T-cell (primary cell): ENCODE data around the gene ZSWIM8. TPM values are rescaled to one million over a fixed set of nuclear protein-coding genes. Genes with fewer than 3 reads are reported as not detected.

Experiments
- ATAC-seq, 4 experiments: fragments of 200-7000 bp in 3 of 4; fragments of 150-1000 bp in 1 of 4; cut with Tn5 transposase; replicated peaks in 1 of 4; 1 replicate in 3 of 4; 2 replicates in 1 of 4; pipeline ENCODE4 v1.10.0; 2021; ENCODE audit warnings: moderate library complexity in 3 of 4, mild to moderate bottlenecking in 2 of 4, moderate number of reproducible peaks in 1 of 4
- CTCF ChIA-PET, 2 donors: fragments of 300-600 bp; sonication (Branson Sonifier 250); formaldehyde crosslinking; loops; one replicate each; lab custom pipeline; 2022; ENCODE audit warnings: antibody characterized with exemption in 2 of 2; lab: Charles Lee
- POLR2A ChIA-PET, 2 donors: fragments of 300-600 bp; sonication (Branson Sonifier 250); formaldehyde crosslinking; loops; one replicate each; lab custom pipeline; 2022; ENCODE audit warnings: antibody characterized with exemption in 2 of 2; lab: Charles Lee
- DNase-seq, 35 experiments: peaks; one replicate each; pipeline versions ENCODE4 v3.0.0 to v3.0.0-alpha.2; 2013 to 2023
- H3K27ac ChIP-seq: one replicate; pipeline ENCODE4 v1.5.1; 2013; ENCODE audit warnings: low read length
- H3K27me3 ChIP-seq, 2 experiments: replicated peaks in 1 of 2; 1 replicate in 1 of 2; 2 replicates in 1 of 2; pipeline versions ENCODE4 v1.6.1 to v1.7.0; 2013; ENCODE audit warnings: low read length in 1 of 2, mixed read lengths in 1 of 2; ENCODE audit not compliant: control insufficient read depth in 2 of 2, insufficient read depth in 2 of 2; ENCODE audit errors: extremely low read depth in 1 of 2
- H3K36me3 ChIP-seq, 2 donors: 1 replicate in 1 of 2; 2 replicates in 1 of 2; pipeline versions ENCODE4 v1.6.1 to v1.7.0; 2013; ENCODE audit warnings: low read length in 1 of 2; ENCODE audit not compliant: control insufficient read depth in 2 of 2, insufficient read depth in 1 of 2; ENCODE audit errors: extremely low read depth in 1 of 2
- H3K4me1 ChIP-seq, 2 experiments: 1 replicate in 1 of 2; 2 replicates in 1 of 2; pipeline versions ENCODE4 v1.6.1 to v1.7.0; 2013; ENCODE audit warnings: low read length in 2 of 2, mixed read lengths in 1 of 2; ENCODE audit not compliant: insufficient read depth in 2 of 2, control insufficient read depth in 1 of 2; ENCODE audit errors: extremely low read depth in 1 of 2
- H3K4me3 ChIP-seq, 2 donors: 1 replicate in 1 of 2; 2 replicates in 1 of 2; pipeline versions ENCODE4 v1.5.1 to v1.7.0; 2013; ENCODE audit warnings: mild to moderate bottlenecking in 2 of 2, low read length in 1 of 2, moderate library complexity in 1 of 2; ENCODE audit not compliant: control insufficient read depth in 1 of 2; ENCODE audit errors: extremely low read depth in 1 of 2
- H3K9me3 ChIP-seq: 2 replicates; pipeline ENCODE4 v1.7.0; 2013
- H3K27ac Mint-ChIP-seq, 2 donors: one replicate each; pipeline ENCODE4 v1.8.0; 2020 to 2021; ENCODE audit warnings: mild to moderate bottlenecking in 2 of 2, mixed read lengths in 2 of 2
- H3K27me3 Mint-ChIP-seq, 2 donors: one replicate each; pipeline ENCODE4 v1.8.0; 2021 to 2022; ENCODE audit warnings: mixed read lengths in 2 of 2
- H3K36me3 Mint-ChIP-seq: one replicate; pipeline ENCODE4 v1.8.0; 2021; ENCODE audit warnings: mixed read lengths
- H3K4me1 Mint-ChIP-seq, 3 donors: one replicate each; pipeline ENCODE4 v1.8.0; 2020 to 2022; ENCODE audit warnings: mixed read lengths in 3 of 3, mild to moderate bottlenecking in 1 of 3
- H3K4me3 Mint-ChIP-seq, 3 donors: one replicate each; pipeline ENCODE4 v1.8.0; 2020 to 2022; ENCODE audit warnings: mild to moderate bottlenecking in 3 of 3, mixed read lengths in 3 of 3, moderate library complexity in 3 of 3
- H3K9me3 Mint-ChIP-seq, 3 donors: one replicate each; pipeline ENCODE4 v1.8.0; 2020 to 2022; ENCODE audit warnings: mixed read lengths in 3 of 3
- WGBS: methylation state at CpG from one replicate; pipeline ENCODE4 v1.1.5; 2013; ENCODE audit warnings: missing lambda C conversion rate; ENCODE audit not compliant: insufficient coverage; 5-methylcytosine and 5-hydroxymethylcytosine counted together
- total RNA-seq, 35 experiments: library from RNA in 6 of 35; stranded (reverse) in 6 of 35; fragments of 120-200 nt in 1 of 35; gene quantifications; one replicate each; pipeline versions ENCODE4 v1.2.1 to v1.2.4 and lab custom pipeline; 2013 to 2026

The ZSWIM8 gene
- total RNA-seq, 5 donors from 2014 or later (not counting 1 experiment from before 2014, with no cell fraction given), result 69.0 to 106 (median 90.8) TPM

GRCh38 chr10:73819081-73819480, 33.7 kb downstream of the ZSWIM8 start:
- no peak for DNase-seq
- WGBS, result 85% methylated on average over 5 of the region's 5 CpGs
- H3K4me1 Mint-ChIP-seq, result no peaks in the 10 kb centered on the region
- peaks cover 42% of the 10 kb centered on the region for H3K36me3 Mint-ChIP-seq
- H3K4me3 Mint-ChIP-seq, result no peak overlapping the region
- POLR2A ChIA-PET, result no interaction called here
- no peaks in the 10 kb centered on the region for H3K27me3 Mint-ChIP-seq
- Histone ChIP-seq H3K36me3 (peaks cover 21 to 72% of the 10 kb centered on the region in 2 donors), H3K4me3 (no peak overlapping the region), H3K27me3 (no peaks in the 10 kb centered on the region), H3K27ac (no peak overlapping the region), H3K4me1 (no peaks in the 10 kb centered on the region), H3K9me3 (no peaks in the 10 kb centered on the region)
- no peaks in the 10 kb centered on the region for H3K9me3 Mint-ChIP-seq
- CTCF ChIA-PET, result no interaction called here
- H3K27ac Mint-ChIP-seq, result peak overlapping the region in 1 of 2 donors; percentile 23
- no peak for ATAC-seq

DNA sequence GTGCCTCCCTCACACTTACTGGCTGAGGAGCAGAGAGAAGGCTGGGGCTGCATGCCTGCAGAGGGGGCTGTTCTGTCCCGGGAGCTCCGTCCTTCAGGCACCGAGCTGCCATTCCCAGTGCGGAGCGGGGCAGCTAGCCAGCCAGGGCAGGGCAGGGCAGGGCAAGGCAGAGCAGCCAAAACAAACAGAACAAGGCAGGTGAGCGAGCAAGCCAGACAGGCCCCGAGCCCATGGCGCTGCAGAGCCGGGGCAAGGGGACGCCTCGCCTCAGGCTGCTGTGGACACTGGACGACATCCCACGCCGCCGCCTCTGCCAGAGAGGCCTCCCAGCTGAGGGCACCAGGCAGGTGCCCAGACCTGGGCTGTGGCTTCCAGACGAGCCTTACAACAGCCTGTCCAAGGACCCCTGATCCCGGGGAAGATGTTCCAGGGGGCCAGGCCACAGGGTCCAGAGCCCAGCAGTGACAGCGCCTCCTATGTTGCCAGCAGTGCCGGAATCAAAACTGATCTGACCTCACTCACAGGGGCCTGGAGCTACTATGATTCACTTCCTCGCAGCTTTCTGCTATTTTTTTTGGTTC, 34.2 kb downstream of the ZSWIM8 start:
- peak overlapping the region in 1 of 2 donors; percentile 70 for H3K27ac Mint-ChIP-seq

DNA sequence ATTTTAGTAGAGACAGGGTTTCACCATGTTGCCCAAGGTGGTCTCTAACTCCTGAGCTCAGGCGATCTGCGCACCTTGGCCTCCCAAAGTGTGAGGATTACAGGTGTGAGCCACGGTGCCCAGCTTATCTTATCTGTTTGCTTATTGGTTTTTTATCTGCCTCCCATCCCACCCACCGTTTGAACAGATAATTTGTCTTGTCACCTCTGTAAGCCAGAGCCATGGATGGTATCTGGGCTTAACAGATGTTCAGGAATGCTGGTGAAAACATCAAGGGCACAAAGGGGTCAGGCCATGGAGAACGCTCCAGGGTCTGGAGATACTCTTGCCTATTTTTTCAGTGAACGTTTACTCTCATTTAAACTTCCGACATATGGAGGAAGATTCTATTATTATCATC, 38.0 kb downstream of the ZSWIM8 start:
- H3K4me1 ChIP-seq, result no peaks in the 10 kb centered on the region
- no peaks in the 10 kb centered on the region for H3K9me3 Mint-ChIP-seq
- H3K27ac Mint-ChIP-seq, result no peak overlapping the region
- H3K9me3 ChIP-seq, result no peaks in the 10 kb centered on the region
- peaks cover 19% of the 10 kb centered on the region for H3K36me3 Mint-ChIP-seq
- no peaks in the 10 kb centered on the region for H3K27me3 Mint-ChIP-seq
- no peak overlapping the region for H3K27ac ChIP-seq
- H3K36me3 ChIP-seq, result peaks cover 36 to 67% of the 10 kb centered on the region in 2 donors
- WGBS, result 100% methylated on average over 2 of the region's 7 CpGs
- no peak overlapping the region for H3K4me3 ChIP-seq
- no peak overlapping the region for H3K4me3 Mint-ChIP-seq
- DNase-seq, result no peak
- no peak for ATAC-seq
- no peaks in the 10 kb centered on the region for H3K27me3 ChIP-seq
- POLR2A ChIA-PET, result no interaction called here
- no peaks in the 10 kb centered on the region for H3K4me1 Mint-ChIP-seq
- CTCF ChIA-PET, result no interaction called here

More for the DNA sequence above, 34.2 kb downstream of the ZSWIM8 start:
- Mint-ChIP-seq H3K4me3 (no peak overlapping the region), H3K36me3 (peaks cover 38% of the 10 kb centered on the region), H3K4me1 (no peaks in the 10 kb centered on the region), H3K9me3 (no peaks in the 10 kb centered on the region), H3K27me3 (no peaks in the 10 kb centered on the region)
- ChIA-PET CTCF (no interaction called here), POLR2A (no interaction called here)
- Histone ChIP-seq H3K4me3 (no peak overlapping the region), H3K27me3 (no peaks in the 10 kb centered on the region), H3K27ac (no peak overlapping the region), H3K4me1 (no peaks in the 10 kb centered on the region), H3K36me3 (peaks cover 25 to 74% of the 10 kb centered on the region in 2 donors), H3K9me3 (no peaks in the 10 kb centered on the region)
- ATAC-seq (no peak), DNase-seq (no peak)
- 98% methylated on average over 20 of the region's 20 CpGs for WGBS

- POLR2A ChIA-PET, result no interaction called here
- no peak for ATAC-seq
- peaks cover 19% of the 10 kb centered on the region for H3K36me3 Mint-ChIP-seq
Measured at GRCh38 chr10:73824146-73824725, 38.8 kb downstream of the ZSWIM8 start.

GRCh38 chr10:73827346-73828089, 42.1 kb downstream of the ZSWIM8 start:
- H3K9me3 Mint-ChIP-seq, result no peaks in the 10 kb centered on the region
- WGBS, result 94% methylated on average over 12 of the region's 19 CpGs
- no peak overlapping the region for H3K4me3 Mint-ChIP-seq
- H3K4me1 Mint-ChIP-seq, result no peaks in the 10 kb centered on the region
- Histone ChIP-seq H3K4me1 (no peaks in the 10 kb centered on the region), H3K4me3 (no peak overlapping the region), H3K27me3 (no peaks in the 10 kb centered on the region), H3K36me3 (peaks cover 32 to 55% of the 10 kb centered on the region in 2 donors), H3K9me3 (no peaks in the 10 kb centered on the region), H3K27ac (no peak overlapping the region)
- H3K27ac Mint-ChIP-seq, result no peak overlapping the region
- DNase-seq, result no peak
- POLR2A ChIA-PET, result no interaction called here
- ATAC-seq, result no peak
- CTCF ChIA-PET, result no interaction called here
- H3K36me3 Mint-ChIP-seq, result peaks cover 14% of the 10 kb centered on the region
- no peaks in the 10 kb centered on the region for H3K27me3 Mint-ChIP-seq

More at GRCh38 chr10:73824146-73824725, 38.8 kb downstream of the ZSWIM8 start:
- 96% methylated on average over 12 of the region's 14 CpGs for WGBS
- DNase-seq, result no peak
- Mint-ChIP-seq H3K27me3 (no peaks in the 10 kb centered on the region), H3K4me3 (no peak overlapping the region), H3K4me1 (no peaks in the 10 kb centered on the region), H3K27ac (no peak overlapping the region), H3K9me3 (no peaks in the 10 kb centered on the region)
- peaks cover 36 to 68% of the 10 kb centered on the region in 2 donors for H3K36me3 ChIP-seq
- H3K27me3 ChIP-seq, result no peaks in the 10 kb centered on the region
- no peaks in the 10 kb centered on the region for H3K9me3 ChIP-seq
- H3K4me1 ChIP-seq, result no peaks in the 10 kb centered on the region
- H3K27ac ChIP-seq, result no peak overlapping the region
- CTCF ChIA-PET, result no interaction called here
- H3K4me3 ChIP-seq, result no peak overlapping the region

DNA sequence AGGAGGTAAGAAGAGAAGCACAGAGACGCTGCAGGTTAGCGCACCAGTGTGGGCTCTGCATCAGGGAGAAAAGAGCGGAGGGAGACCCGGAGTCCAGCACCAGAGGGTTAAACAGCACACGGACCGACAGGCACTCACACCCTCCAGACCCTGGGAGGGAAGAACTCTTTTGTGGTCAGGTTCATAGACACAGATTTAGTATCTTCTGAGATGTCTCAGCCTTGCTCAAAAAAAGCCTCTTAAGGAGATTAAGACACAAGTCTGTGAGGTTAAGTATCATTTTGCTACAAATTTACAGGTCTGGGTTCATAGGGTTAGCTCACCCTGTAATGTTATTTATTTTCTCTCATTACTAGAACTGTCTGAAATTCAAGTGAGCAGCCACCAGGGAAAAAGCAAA, 42.8 kb downstream of the ZSWIM8 start:
- POLR2A ChIA-PET, result no interaction called here
- Mint-ChIP-seq H3K27ac (no peak overlapping the region), H3K4me1 (no peaks in the 10 kb centered on the region), H3K9me3 (no peaks in the 10 kb centered on the region), H3K27me3 (no peaks in the 10 kb centered on the region), H3K4me3 (no peak overlapping the region), H3K36me3 (peaks cover 13% of the 10 kb centered on the region)
- no peak overlapping the region for H3K27ac ChIP-seq
- 90% methylated on average over 2 of the region's 6 CpGs for WGBS
- peaks cover 26 to 53% of the 10 kb centered on the region in 2 donors for H3K36me3 ChIP-seq
- CTCF ChIA-PET, result interaction anchor here in 1 of 2 donors (0.6 kb wide), 1 partner anchor 311 kb away, joined by 6 read pairs; no protein-coding TSS in a partner anchor
- no peak overlapping the region for H3K4me3 ChIP-seq
- H3K9me3 ChIP-seq, result no peaks in the 10 kb centered on the region
- ATAC-seq, result no peak
- H3K27me3 ChIP-seq, result no peaks in the 10 kb centered on the region
- no peaks in the 10 kb centered on the region for H3K4me1 ChIP-seq
- no peak for DNase-seq
